CD4-positive, alpha-beta T cell (primary cell): Measurements from ENCODE around the gene RNF126. TPM values are rescaled to one million over a fixed set of nuclear protein-coding genes. Genes with fewer than 3 reads are reported as not detected.

ENCODE experiments used
- ATAC-seq: fragments of 200-7000 bp; cut with Tn5 transposase; one replicate; pipeline ENCODE4 v1.10.0; 2022; ENCODE audit warnings: mild to moderate bottlenecking; ENCODE audit not compliant: poor library complexity
- CTCF ChIA-PET: fragments of 350-600 bp; sonication (Branson Sonifier 250); formaldehyde crosslinking; loops from one replicate; lab custom pipeline; 2021; ENCODE audit warnings: antibody characterized with exemption, inconsistent platforms; lab: Charles Lee
- POLR2A ChIA-PET: fragments of 350-600 bp; sonication (Branson Sonifier 250); formaldehyde crosslinking; loops from one replicate; lab custom pipeline; 2021; ENCODE audit warnings: antibody characterized with exemption, inconsistent platforms; lab: Charles Lee
- DNase-seq, 14 experiments: peaks; one replicate each; pipeline ENCODE4 v3.0.0-alpha.2; 2013 to 2020; ENCODE audit warnings: mixed read lengths in 2 of 14
- H3K27ac ChIP-seq, 2 donors: one replicate each; pipeline versions ENCODE4 v1.5.1 to v1.7.0; 2013; ENCODE audit warnings: low read length in 2 of 2, low read depth in 1 of 2, mild to moderate bottlenecking in 1 of 2
- H3K27me3 ChIP-seq, 2 experiments: 1 replicate in 1 of 2; 2 replicates in 1 of 2; pipeline versions ENCODE4 v1.6.1 to v1.7.0; 2013; ENCODE audit warnings: low read length in 2 of 2, control low read depth in 1 of 2, mild to moderate bottlenecking in 1 of 2, moderate library complexity in 1 of 2; ENCODE audit not compliant: insufficient read depth in 2 of 2, control insufficient read depth in 1 of 2
- H3K36me3 ChIP-seq: one replicate; pipeline ENCODE4 v1.6.1; 2013; ENCODE audit warnings: low read length, control low read depth; ENCODE audit not compliant: insufficient read depth
- H3K4me1 ChIP-seq: one replicate; pipeline ENCODE4 v1.6.1; 2013; ENCODE audit warnings: low read length, control low read depth; ENCODE audit not compliant: insufficient read depth
- H3K4me3 ChIP-seq: one replicate; pipeline ENCODE4 v1.5.1; 2013; ENCODE audit warnings: mild to moderate bottlenecking, low read length, moderate library complexity
- H3K9me3 ChIP-seq, 2 experiments: 1 replicate in 1 of 2; 2 replicates in 1 of 2; pipeline versions ENCODE4 v1.6.1 to v1.7.0; 2013; ENCODE audit warnings: low read length in 2 of 2, mild to moderate bottlenecking in 2 of 2, control low read depth in 1 of 2, moderate library complexity in 1 of 2; ENCODE audit not compliant: control insufficient read depth in 1 of 2, insufficient read depth in 1 of 2
- H3K27ac Mint-ChIP-seq: one replicate; pipeline ENCODE4 v1.8.0; 2020; ENCODE audit warnings: mixed read lengths
- H3K27me3 Mint-ChIP-seq: one replicate; pipeline ENCODE4 v1.8.0; 2021; ENCODE audit warnings: mixed read lengths
- H3K36me3 Mint-ChIP-seq: one replicate; pipeline ENCODE4 v1.8.0; 2021; ENCODE audit warnings: low read depth, mixed read lengths
- H3K4me1 Mint-ChIP-seq: one replicate; pipeline ENCODE4 v1.8.0; 2021; ENCODE audit warnings: low read depth, mixed read lengths
- H3K4me3 Mint-ChIP-seq: one replicate; pipeline ENCODE4 v1.8.0; 2020; ENCODE audit warnings: mild to moderate bottlenecking, mixed read lengths
- H3K9me3 Mint-ChIP-seq: one replicate; pipeline ENCODE4 v1.8.0; 2020; ENCODE audit warnings: mixed read lengths
- CTCF ChIP-seq: fragments of 200-600 bp; IDR thresholded peaks from one replicate; pipeline ENCODE4 v1.8.0; 2022; ENCODE audit warnings: antibody characterized with exemption, mild to moderate bottlenecking
- intact Hi-C, 2 experiments: fragments of 100-400 bp; cut with DNase I in 1 of 2; cut with micrococcal nuclease in 1 of 2; formaldehyde crosslinking; loops; one replicate each; pipeline versions ENCODE4 v1.15.1 to v1.9.0; 2023 to 2025; cut with DNase I, micrococcal nuclease
- total RNA-seq, 174 experiments: library from RNA in 2 of 174; stranded (reverse) in 2 of 174; gene quantifications; one replicate each; pipeline ENCODE4 v1.2.3 and lab custom pipeline; 2021 to 2026

RNF126 gene
- total RNA-seq, 2 experiments from 2014 or later, result 112 to 119 TPM

GRCh38 chr19:644363-644762 is 18.7 kb downstream of the RNF126 start:
- CTCF ChIA-PET, result no interaction called here
- peaks cover 29% of the 10 kb centered on the region for H3K36me3 ChIP-seq

GRCh38 chr19:643736-644135 is 19.3 kb downstream of the RNF126 start:
- CTCF ChIA-PET, result no interaction called here

More at GRCh38 chr19:644363-644762, 18.7 kb downstream of the RNF126 start:
- peaks cover 3% of the 10 kb centered on the region for H3K4me1 Mint-ChIP-seq
- no peak overlapping the region for H3K27ac Mint-ChIP-seq
- POLR2A ChIA-PET, result no interaction called here
- ATAC-seq, result no peak
- DNase-seq, result no peak
- no peaks in the 10 kb centered on the region for H3K9me3 ChIP-seq
- no peaks in the 10 kb centered on the region for H3K9me3 Mint-ChIP-seq
- H3K27me3 Mint-ChIP-seq, result no peaks in the 10 kb centered on the region
- H3K27me3 ChIP-seq, result no peaks in the 10 kb centered on the region
- H3K27ac ChIP-seq, result no peak overlapping the region
- no peak for TF ChIP-seq CTCF
- H3K4me3 Mint-ChIP-seq, result no peak overlapping the region
- H3K36me3 Mint-ChIP-seq, result peaks cover 24% of the 10 kb centered on the region
- intact Hi-C loops, result no loop called here
- H3K4me1 ChIP-seq, result peaks cover 11% of the 10 kb centered on the region
- H3K4me3 ChIP-seq, result no peak overlapping the region

GRCh38 chr19:642767-643727 is 20.0 kb downstream of the RNF126 start:
- H3K27ac Mint-ChIP-seq, result no peak overlapping the region

More at GRCh38 chr19:643736-644135, 19.3 kb downstream of the RNF126 start:
- Histone ChIP-seq H3K4me1 (peaks cover 17% of the 10 kb centered on the region), H3K27ac (no peak overlapping the region), H3K36me3 (peaks cover 22% of the 10 kb centered on the region), H3K9me3 (no peaks in the 10 kb centered on the region), H3K4me3 (no peak overlapping the region), H3K27me3 (no peaks in the 10 kb centered on the region)
- ATAC-seq, result no peak
- Mint-ChIP-seq H3K27ac (no peak overlapping the region), H3K9me3 (no peaks in the 10 kb centered on the region), H3K36me3 (peaks cover 23% of the 10 kb centered on the region), H3K27me3 (no peaks in the 10 kb centered on the region), H3K4me1 (peaks cover 6% of the 10 kb centered on the region), H3K4me3 (no peak overlapping the region)
- no peak for DNase-seq
- TF ChIP-seq CTCF, result no peak
- POLR2A ChIA-PET, result no interaction called here
- intact Hi-C loops, result no loop called here

More at GRCh38 chr19:642767-643727, 20.0 kb downstream of the RNF126 start:
- Mint-ChIP-seq H3K4me3 (no peak overlapping the region), H3K27me3 (no peaks in the 10 kb centered on the region), H3K4me1 (peaks cover 6% of the 10 kb centered on the region), H3K9me3 (no peaks in the 10 kb centered on the region), H3K36me3 (peaks cover 19% of the 10 kb centered on the region)
- no peak overlapping the region for H3K27ac ChIP-seq
- H3K27me3 ChIP-seq, result no peaks in the 10 kb centered on the region
- H3K9me3 ChIP-seq, result no peaks in the 10 kb centered on the region
- H3K36me3 ChIP-seq, result peaks cover 17% of the 10 kb centered on the region
- TF ChIP-seq CTCF, result no peak
- H3K4me1 ChIP-seq, result peaks cover 24% of the 10 kb centered on the region
- ChIA-PET CTCF (interaction anchor here (1.6 kb wide), 1 partner anchor 59 kb away, joined by 3 read pairs; no protein-coding TSS in a partner anchor), POLR2A (interaction anchor here (0.7 kb wide), 1 partner anchor 17 kb away, joined by 3 read pairs; no protein-coding TSS in a partner anchor)
- DNase-seq (no peak), ATAC-seq (no peak)
- intact Hi-C loops, result no loop called here
- no peak overlapping the region for H3K4me3 ChIP-seq
